GM19351 (cell line): ENCODE data around the gene NKAIN2.

Source experiments
- ATAC-seq: cut with Tn5 transposase; IDR thresholded peaks from one replicate; pipeline ENCODE4 v1.9.1; 2021; ENCODE audit warnings: mild to moderate bottlenecking, moderate library complexity; ENCODE audit not compliant: unreplicated experiment

NKAIN2 gene

DNA sequence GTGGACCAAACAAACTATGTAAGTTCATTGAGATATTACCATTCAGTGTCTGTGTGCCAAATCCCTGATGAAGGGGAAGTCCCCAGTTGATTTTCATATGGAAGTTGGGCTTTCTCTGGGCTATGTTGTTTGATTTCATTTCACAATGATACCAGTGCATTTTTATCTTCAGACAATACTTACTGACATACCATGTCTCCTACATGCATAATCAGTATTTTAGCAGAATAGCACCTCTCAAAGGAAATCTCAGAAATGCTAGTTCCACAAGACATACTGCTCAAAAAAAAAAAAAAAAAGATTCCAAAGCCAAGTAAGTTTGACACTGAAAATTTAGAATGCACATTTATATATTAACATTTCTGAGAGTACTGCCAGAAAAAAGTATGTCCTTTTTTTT, 989.7 kb downstream of the NKAIN2 start:
- ATAC-seq: no peak

DNA sequence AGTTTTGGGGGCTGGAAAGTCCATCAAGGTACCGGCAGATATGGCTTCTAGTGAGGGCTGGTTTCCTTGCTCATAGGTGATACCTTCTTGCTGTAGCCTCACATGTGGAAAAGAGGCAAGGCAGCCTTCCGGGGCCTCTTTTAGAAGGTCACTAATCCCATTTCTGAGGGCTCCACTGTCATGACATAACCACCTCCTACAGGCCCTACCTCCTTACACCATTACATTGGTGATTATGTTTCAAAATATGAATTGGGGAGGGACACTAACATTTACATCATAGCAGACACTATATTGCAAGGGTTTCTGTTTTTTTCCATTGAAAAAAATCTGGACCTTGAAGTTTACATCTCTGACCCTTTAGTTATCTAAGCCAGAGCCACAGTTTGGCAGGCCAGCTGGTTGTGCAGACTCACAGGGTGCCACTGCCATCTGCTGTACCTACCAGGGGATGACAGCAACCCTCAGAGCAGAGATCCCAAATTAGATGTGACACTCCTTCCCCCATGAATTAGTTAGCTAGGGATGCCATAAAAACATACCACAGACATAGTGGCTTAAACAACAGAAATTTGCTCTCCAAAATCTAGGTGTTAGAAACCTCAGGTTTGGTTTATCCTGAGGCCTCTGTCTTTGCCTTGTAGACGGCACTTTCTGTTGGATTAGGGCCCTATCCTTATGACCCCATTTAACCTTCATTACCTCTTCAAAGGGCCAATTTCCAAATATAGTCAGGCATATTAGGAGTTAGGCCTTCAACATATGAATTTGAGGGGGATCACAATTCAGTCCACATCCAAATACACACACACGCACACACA, 992.2 kb downstream of the NKAIN2 start:
- ATAC-seq: no peak

DNA sequence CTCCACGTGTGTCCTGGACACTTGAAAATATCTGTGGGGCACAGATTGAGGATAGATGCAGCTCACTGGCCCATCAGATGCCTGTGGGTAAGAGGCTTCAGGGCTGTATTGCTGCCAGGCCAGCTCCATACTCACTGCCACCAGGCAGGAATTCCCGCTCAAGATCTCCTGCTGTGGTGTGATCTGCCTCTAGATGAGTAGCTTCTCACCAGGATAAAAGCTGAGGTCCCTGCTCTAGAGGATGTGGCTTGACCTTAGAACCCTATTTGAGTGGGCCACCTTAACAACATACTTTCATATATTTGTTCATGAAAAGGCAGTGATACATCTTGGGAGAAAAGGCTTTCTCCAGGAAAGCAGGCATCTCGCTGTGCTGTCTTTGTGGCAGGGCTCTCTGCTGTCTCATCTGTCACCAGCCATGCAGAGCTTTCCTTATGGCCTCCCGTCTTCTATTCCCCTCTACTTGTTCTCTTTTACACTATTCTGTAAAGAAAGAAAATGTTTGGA, 992.9 kb downstream of the NKAIN2 start:
- ATAC-seq: no peak

- no peak for ATAC-seq
These were observed 993.6 kb downstream of the NKAIN2 start for GRCh38 chr6:124797224-124797623.

- no peak for ATAC-seq
These were observed 995.4 kb downstream of the NKAIN2 start for GRCh38 chr6:124798942-124799496.

- no peak for ATAC-seq
These were observed 996.0 kb downstream of the NKAIN2 start for GRCh38 chr6:124799638-124800037.

DNA sequence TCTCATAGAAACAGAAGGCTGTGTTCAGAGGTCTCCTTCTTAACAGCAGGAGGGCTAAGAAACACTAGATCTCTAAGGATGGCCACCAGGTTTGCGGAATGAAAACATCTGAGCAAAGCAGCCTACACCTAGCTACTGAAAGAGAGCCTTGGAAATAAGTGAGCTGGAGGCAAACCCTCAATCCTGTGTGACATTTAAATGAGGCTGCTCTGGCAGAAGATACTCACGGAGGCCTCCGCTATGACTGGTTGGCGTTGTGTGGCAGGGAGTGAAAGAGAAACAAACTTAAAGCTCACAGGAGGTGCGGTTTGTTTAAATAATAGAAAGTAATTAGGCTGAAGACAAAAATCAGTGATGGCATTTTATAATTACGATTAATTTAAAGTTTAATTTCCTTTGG, 996.6 kb downstream of the NKAIN2 start:
- no peak for ATAC-seq

GRCh38 chr6:124812067-124812466, 1008.4 kb downstream of the NKAIN2 start:
- ATAC-seq: no peak

- no peak for ATAC-seq
These were observed 1015.7 kb downstream of the NKAIN2 start for GRCh38 chr6:124819346-124819745.

DNA sequence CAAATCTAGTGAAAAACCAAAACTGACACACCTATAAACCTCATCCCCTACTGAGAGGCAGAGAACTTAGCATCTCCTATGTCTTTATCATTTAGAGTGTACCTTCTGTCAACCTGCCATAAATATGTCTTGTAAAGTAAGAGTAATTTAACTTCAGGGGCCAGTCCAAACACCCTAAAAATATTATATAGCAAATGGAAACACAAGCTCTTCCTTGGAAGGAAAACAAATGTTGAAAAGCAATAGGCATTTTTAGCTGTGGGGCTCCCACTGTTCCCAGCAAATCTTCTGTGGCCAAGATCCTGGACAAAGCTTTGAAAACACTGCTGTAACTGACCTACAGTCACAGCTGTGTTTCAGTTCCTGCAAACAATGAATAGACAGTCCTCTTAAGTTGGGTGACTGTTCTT, 1018.5 kb downstream of the NKAIN2 start:
- ATAC-seq: no peak

- no peak for ATAC-seq
These were observed 1019.1 kb downstream of the NKAIN2 start for GRCh38 chr6:124822721-124823120.

DNA sequence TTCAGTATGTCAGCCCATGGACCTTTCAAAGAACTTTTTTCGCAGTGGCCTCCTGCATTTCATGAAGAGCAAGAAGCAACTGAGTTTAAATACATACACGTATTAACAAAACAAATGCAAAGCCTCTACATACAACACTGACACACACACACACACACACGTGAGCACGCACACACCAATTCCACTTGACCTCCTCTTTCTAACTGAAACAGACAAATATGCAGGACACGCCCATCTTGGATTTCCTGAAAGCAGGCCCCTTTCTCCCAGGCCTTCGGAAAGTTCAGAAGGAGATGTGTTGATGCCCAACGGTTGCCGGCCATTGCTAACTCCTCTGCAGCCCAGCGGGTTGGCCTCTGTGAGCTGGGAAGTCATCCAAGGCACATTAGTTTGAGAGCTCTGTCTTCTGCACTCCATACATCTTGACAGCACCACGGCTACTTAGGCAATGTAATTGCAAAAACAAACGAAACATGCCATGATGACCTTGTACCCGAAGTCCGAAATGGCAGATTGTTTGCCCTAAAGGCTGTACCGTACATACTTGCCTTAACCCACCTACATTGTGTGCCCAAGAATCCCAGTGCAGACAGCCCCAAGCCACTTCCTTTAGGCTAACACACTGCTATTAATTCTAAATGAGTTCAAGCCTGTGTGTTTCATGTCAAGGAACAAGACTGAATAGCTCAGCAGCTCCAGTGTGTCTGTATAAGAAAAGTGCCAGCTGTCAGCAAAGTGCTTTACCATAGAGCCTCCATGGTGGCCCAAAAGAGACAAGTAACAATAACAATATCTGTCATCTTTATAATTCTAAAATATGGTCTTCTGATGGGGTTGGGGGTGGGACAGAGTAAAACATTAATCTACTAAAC, 1019.8 kb downstream of the NKAIN2 start:
- no peak for ATAC-seq

- ATAC-seq: no peak
These were observed 1021.9 kb downstream of the NKAIN2 start for GRCh38 chr6:124825564-124825963.

DNA sequence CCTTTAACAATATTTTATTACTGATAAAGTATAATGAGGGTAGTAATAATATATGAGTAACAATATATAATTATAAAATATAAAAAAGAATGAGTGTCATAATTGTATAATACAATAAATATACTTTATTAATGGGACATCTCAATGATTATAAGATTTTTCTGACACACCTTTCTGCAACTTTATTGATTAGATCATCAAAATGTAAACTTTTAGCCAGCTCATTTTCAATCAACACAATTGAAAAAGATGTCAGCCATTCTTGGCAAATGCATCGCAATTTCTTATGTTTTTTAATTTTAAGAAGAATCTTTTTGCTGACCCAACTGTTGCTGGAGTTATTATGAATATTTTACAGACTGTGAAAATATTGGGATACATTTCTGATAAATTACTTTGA, 1026.2 kb downstream of the NKAIN2 start:
- no peak for ATAC-seq

- no peak for ATAC-seq
These were observed 1026.8 kb downstream of the NKAIN2 start for GRCh38 chr6:124830506-124830905.

- ATAC-seq: no peak
These were observed 1050.8 kb downstream of the NKAIN2 start for GRCh38 chr6:124854338-124854922.

DNA sequence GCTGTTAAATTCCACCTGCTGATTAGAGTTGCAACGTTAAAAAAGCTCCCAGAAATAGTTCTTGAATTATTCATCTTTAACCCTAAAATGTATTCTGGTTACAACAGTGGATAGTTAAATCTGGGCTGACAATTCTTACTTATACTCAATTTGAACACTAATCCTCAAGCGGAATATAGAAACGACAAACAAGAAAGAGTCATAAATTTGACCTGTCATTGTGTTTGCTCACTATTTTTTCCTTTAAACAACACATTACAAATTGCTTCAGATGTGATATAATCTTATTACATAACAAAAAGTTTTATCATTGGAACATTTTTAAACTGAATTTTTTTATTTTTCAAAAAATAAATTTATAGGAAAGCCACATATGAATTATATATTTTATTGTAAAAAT, 1054.1 kb downstream of the NKAIN2 start:
- no peak for ATAC-seq

GRCh38 chr6:124858564-124858963, 1054.9 kb downstream of the NKAIN2 start:
- ATAC-seq: no peak

DNA sequence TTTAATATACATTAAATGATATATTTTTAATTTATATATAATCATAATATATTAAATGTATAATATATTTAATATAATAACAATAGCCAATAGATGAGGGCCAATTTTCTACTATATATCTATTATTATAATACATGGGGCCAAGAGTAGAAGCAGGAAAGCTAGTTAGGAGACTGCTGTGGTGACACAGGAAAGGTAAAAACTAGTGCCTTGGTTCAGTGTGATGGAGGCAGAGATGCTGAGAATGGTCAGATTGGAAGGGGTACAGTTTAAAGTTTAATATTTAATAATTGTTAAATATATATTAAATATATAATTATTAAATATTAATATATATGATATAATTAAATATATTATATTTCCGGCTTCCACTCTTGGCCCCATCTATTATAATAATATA, 1055.7 kb downstream of the NKAIN2 start:
- ATAC-seq: no peak

GRCh38 chr6:124866040-124866439, 1062.4 kb downstream of the NKAIN2 start:
- ATAC-seq: no peak

DNA sequence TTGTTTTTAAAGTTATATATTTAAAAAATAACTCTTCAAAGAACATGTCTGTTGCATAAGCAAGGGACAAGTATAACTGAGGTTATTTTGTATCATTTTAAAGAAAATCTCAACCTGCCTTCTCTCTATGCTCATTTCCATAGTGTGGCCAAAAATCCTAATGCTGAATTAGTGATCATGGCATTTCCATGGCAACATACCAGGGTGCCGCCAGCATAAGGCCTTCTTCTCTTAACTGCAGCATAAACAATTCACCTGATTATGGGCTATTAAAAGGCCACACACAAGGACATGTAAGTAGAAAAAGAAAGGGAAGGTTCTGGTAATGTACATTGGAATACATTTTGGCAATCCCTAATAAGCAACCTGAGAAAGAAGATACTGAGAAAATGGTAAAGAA, 1063.5 kb downstream of the NKAIN2 start:
- ATAC-seq: no peak
